ENCODE data around the gene IP6K3.

DNA sequence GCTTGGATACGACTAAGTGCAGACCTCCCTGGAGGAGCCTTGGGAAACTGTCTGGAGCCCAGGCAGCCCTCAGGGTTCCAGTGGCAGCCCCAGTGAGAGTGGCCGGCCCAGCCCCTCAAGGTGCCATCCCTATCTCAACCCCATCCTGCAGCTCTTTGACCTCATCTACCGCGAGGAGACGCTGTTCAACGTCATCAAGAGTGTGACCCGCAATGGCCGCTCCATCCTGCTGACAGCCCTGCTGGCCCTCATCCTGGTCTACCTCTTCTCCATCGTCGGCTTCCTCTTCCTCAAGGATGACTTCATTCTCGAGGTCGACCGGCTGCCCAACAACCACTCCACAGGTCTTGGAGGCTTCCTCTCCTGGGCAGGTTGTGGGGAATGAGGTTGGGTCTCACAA, 55.9 kb downstream of the IP6K3 start:
- TF ChIP-seq, protein P1, sequence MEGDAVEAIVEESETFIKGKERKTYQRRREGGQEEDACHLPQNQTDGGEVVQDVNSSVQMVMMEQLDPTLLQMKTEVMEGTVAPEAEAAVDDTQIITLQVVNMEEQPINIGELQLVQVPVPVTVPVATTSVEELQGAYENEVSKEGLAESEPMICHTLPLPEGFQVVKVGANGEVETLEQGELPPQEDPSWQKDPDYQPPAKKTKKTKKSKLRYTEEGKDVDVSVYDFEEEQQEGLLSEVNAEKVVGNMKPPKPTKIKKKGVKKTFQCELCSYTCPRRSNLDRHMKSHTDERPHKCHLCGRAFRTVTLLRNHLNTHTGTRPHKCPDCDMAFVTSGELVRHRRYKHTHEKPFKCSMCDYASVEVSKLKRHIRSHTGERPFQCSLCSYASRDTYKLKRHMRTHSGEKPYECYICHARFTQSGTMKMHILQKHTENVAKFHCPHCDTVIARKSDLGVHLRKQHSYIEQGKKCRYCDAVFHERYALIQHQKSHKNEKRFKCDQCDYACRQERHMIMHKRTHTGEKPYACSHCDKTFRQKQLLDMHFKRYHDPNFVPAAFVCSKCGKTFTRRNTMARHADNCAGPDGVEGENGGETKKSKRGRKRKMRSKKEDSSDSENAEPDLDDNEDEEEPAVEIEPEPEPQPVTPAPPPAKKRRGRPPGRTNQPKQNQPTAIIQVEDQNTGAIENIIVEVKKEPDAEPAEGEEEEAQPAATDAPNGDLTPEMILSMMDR (IDR thresholded peaks at IDR 0.05) = no peak
- TF ChIP-seq POLR2A (IDR thresholded peaks at IDR 0.05) = no peak

Measured in heart left ventricle (tissue), 13 donors.